Measurements from ENCODE around the gene CUEDC1.

CUEDC1 gene

GRCh38 chr17:57899391-57899790, 55.8 kb downstream of the CUEDC1 start:
- DNase-seq (ENCODE audit: low read depth in 1 of 2, low spot score in 1 of 2): no peak

GRCh38 chr17:57898487-57899311, 56.5 kb downstream of the CUEDC1 start:
- no peak for DNase-seq (ENCODE audit: low read depth in 1 of 2, low spot score in 1 of 2)

- no peak for DNase-seq (ENCODE audit: low read depth in 1 of 2, low spot score in 1 of 2)
These were observed 59.7 kb downstream of the CUEDC1 start for GRCh38 chr17:57895382-57896060.

GRCh38 chr17:57894848-57895247, 60.4 kb downstream of the CUEDC1 start:
- no peak for DNase-seq (ENCODE audit: low read depth in 1 of 2, low spot score in 1 of 2)

- no peak for DNase-seq (ENCODE audit: low read depth in 1 of 2, low spot score in 1 of 2)
These were observed 62.2 kb downstream of the CUEDC1 start for GRCh38 chr17:57892820-57893595.

- DNase-seq (ENCODE audit: low read depth in 1 of 2, low spot score in 1 of 2): peak; percentile 70 to 71
These were observed 62.9 kb downstream of the CUEDC1 start for GRCh38 chr17:57892146-57892819.

- no peak for DNase-seq (ENCODE audit: low read depth in 1 of 2, low spot score in 1 of 2)
These were observed 64.4 kb downstream of the CUEDC1 start for GRCh38 chr17:57890857-57891232.

GRCh38 chr17:57889892-57890856, 65.0 kb downstream of the CUEDC1 start:
- DNase-seq (ENCODE audit: low read depth in 1 of 2, low spot score in 1 of 2): no peak

GRCh38 chr17:57889252-57889651, 66.0 kb downstream of the CUEDC1 start:
- no peak for DNase-seq (ENCODE audit: low read depth in 1 of 2, low spot score in 1 of 2)

- no peak for DNase-seq (ENCODE audit: low read depth in 1 of 2, low spot score in 1 of 2)
These were observed 66.6 kb downstream of the CUEDC1 start for GRCh38 chr17:57888311-57889216.

- DNase-seq (ENCODE audit: low read depth in 1 of 2, low spot score in 1 of 2): no peak
These were observed 68.1 kb downstream of the CUEDC1 start for GRCh38 chr17:57887161-57887560.

- DNase-seq (ENCODE audit: low read depth in 1 of 2, low spot score in 1 of 2): no peak
These were observed 69.2 kb downstream of the CUEDC1 start for GRCh38 chr17:57886020-57886419.

GRCh38 chr17:57885148-57885915, 69.9 kb downstream of the CUEDC1 start:
- no peak for DNase-seq (ENCODE audit: low read depth in 1 of 2, low spot score in 1 of 2)

- DNase-seq (ENCODE audit: low read depth in 1 of 2, low spot score in 1 of 2): no peak
These were observed 73.3 kb downstream of the CUEDC1 start for GRCh38 chr17:57881783-57882351.

- no peak for DNase-seq (ENCODE audit: low read depth in 1 of 2, low spot score in 1 of 2)
These were observed 74.1 kb downstream of the CUEDC1 start for GRCh38 chr17:57881143-57881542.

- DNase-seq (ENCODE audit: low read depth in 1 of 2, low spot score in 1 of 2): peak in 1 of 2 donors; percentile 26
These were observed 75.1 kb downstream of the CUEDC1 start for GRCh38 chr17:57880086-57880456.

GRCh38 chr17:57879437-57880085, 75.7 kb downstream of the CUEDC1 start:
- DNase-seq (ENCODE audit: low read depth in 1 of 2, low spot score in 1 of 2): no peak
